ACC112 (cell line): ENCODE data around the gene CD59.
"Not testable (repeated sequence)": the region's sequence is repeated elsewhere in the genome, so short reads cannot be mapped to it uniquely, and the experiment has no call there.

Experiments
- H2AFZ ChIP-seq: fragments of 200-600 bp; sonication (generic); one replicate; pipeline ENCODE4 v1.6.0; 2017; ENCODE audit warnings: antibody characterized with exemption, low read length; ENCODE audit not compliant: unreplicated experiment
- H3K27ac ChIP-seq: fragments of 200-600 bp; sonication (generic); 2 replicates; pipeline ENCODE4 v1.5.1; 2014; ENCODE audit warnings: low read depth, mild to moderate bottlenecking, antibody characterized with exemption, low read length, moderate library complexity
- H3K27me3 ChIP-seq: fragments of 200-600 bp; sonication (generic); 2 replicates; pipeline ENCODE4 v1.6.1; 2014; ENCODE audit warnings: mild to moderate bottlenecking, antibody characterized with exemption, low read length, moderate library complexity, mixed read lengths; ENCODE audit not compliant: insufficient read depth
- H3K36me3 ChIP-seq: fragments of 200-600 bp; sonication (generic); 2 replicates; pipeline ENCODE4 v1.6.1; 2016; ENCODE audit warnings: mild to moderate bottlenecking, antibody characterized with exemption, low read length, moderate library complexity, mixed read lengths; ENCODE audit not compliant: insufficient read depth
- H3K4me1 ChIP-seq: fragments of 200-600 bp; sonication (generic); one replicate; pipeline ENCODE4 v1.6.1; 2016; ENCODE audit warnings: low read length, mixed read lengths; ENCODE audit not compliant: insufficient read depth, unreplicated experiment, control insufficient read depth
- H3K4me3 ChIP-seq: fragments of 200-600 bp; sonication (generic); 2 replicates; pipeline ENCODE4 v1.5.1; 2014; ENCODE audit warnings: mild to moderate bottlenecking, low read depth, low read length
- H3K79me2 ChIP-seq: fragments of 200-600 bp; sonication (generic); one replicate; pipeline ENCODE4 v1.6.0; 2016; ENCODE audit warnings: low read length; ENCODE audit not compliant: control insufficient read depth, unreplicated experiment, insufficient read depth

Gene CD59

DNA sequence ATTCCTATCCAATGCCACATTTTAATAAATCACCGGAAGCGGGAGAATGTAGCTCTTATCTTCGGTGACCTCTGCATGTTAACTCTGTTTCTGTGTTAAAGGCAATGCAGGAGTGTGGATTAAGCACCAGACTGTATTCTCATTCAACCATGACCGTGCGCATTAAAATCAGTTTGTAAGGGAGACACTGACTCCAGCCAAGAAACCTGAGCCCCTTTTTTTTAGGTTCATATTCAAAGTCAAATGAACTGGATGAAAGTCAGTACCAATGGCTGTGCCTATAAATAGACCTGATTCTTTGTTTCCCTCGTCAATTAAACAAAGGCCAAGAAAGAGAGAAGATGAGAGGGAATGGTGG, 67.8 kb downstream of the CD59 start:
- H3K36me3 ChIP-seq: peaks cover 6% of the 10 kb centered on the region; the same call in 1 of the 2 replicates

DNA sequence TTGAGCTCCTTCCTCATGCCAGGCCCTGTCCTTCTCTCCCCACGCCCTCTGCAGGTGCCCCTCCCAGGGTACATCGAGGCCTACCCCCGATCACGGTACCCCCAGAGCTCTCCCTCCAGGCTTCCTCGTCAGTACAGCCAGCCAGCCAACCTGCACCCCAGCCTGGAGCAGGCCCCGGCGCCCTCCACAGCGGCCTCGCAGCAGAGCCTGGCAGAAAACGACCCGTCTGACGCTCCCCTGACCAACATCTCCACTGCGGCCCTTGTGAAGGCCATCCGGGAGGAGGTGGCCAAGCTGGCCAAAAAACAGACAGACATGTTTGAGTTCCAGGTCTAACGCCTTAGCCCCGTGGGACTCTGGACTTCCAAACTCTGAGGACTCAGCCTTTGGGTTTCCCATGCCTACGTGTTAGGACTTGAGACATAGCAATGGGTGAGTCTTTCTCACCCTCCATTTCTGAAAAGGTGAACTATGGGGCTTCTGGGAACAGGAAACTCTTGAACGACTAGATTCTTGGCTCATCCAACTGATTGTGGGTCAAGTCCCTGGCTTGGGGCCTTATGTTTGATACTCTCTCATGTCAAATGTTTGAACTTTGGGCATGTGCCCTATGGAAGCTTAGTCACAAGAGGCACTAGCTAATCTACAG, 68.3 kb downstream of the CD59 start:
- Histone ChIP-seq H3K27me3 (no peaks in the 10 kb centered on the region), H3K27ac (no peak overlapping the region), H3K4me1 (peaks cover 24% of the 10 kb centered on the region), H3K36me3 (peaks cover 6% of the 10 kb centered on the region; the same call in 1 of the 2 replicates), H2AFZ (no peak overlapping the region), H3K4me3 (no peak overlapping the region), H3K79me2 (no peaks in the 10 kb centered on the region)

More for the DNA sequence above, 67.8 kb downstream of the CD59 start:
- H2AFZ ChIP-seq: no peak overlapping the region
- no peaks in the 10 kb centered on the region for H3K27me3 ChIP-seq
- no peaks in the 10 kb centered on the region for H3K79me2 ChIP-seq
- H3K27ac ChIP-seq: no peak overlapping the region
- H3K4me1 ChIP-seq: peaks cover 24% of the 10 kb centered on the region
- no peak overlapping the region for H3K4me3 ChIP-seq

DNA sequence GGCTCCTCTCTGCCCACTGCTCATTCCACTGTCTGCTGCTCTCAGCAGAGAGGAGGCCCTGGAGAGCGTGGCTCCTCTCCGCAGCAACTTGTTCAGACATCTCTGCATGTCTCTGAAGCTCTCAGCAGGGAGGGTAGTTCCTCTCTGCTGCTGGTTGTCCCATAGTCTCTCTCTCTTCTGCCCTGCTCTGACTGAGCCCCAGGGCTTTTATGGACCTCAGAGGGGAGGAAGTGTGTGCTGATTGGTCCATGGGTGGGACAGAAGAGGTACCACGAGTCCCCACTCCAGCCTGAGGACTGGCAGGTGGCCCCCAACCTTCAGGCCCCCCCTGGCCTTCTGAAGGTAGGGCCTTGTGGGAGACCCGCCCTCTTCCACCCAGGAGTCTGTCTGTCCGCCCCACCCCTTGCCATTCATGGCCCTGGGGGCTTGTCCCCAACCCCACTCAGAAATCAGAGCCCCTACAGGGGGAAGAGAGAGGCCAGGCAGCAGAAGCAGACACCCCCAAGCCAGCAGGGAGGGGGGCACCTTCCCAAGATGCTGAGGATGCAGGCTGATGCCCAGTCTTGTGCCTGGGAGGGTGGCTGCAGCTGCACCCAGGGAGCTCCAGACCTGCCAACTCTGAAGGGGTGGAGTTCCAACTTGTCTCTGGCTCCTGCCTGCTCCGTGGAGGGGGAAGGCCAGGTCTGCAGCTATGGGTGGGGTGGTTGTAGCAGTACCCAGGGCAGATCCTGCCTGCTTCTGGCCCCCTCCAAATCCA, 70.7 kb downstream of the CD59 start:
- H3K27me3 ChIP-seq: no peaks in the 10 kb centered on the region
- peaks cover 6% of the 10 kb centered on the region; the same call in 1 of the 2 replicates for H3K36me3 ChIP-seq
- H2AFZ ChIP-seq: no peak overlapping the region
- H3K4me1 ChIP-seq: peaks cover 11% of the 10 kb centered on the region
- H3K4me3 ChIP-seq: no peak overlapping the region
- no peaks in the 10 kb centered on the region for H3K79me2 ChIP-seq
- H3K27ac ChIP-seq: no peak overlapping the region

DNA sequence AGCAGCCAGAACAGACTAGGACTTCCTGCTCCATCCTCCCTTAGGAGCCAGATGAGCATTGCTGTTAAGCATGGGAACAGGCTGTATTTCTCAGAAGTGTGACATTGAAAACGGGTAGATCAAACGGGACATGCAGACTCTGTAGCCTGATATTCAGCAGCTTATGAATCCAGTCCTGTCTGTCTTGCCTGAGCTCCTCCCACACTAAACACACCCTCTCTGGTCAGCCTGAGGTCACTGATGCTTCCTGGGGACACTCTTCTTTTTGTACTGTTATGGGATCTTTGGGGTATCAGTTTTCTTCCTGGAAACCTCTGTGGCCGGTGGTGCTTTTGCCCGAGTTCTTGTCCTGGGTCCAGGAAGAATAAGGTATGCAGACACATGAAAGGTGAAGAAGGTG, 71.4 kb downstream of the CD59 start:
- peaks cover 6% of the 10 kb centered on the region; the same call in 1 of the 2 replicates for H3K36me3 ChIP-seq
- H3K27ac ChIP-seq: no peak overlapping the region
- no peak overlapping the region for H2AFZ ChIP-seq
- peaks cover 4% of the 10 kb centered on the region for H3K4me1 ChIP-seq
- H3K79me2 ChIP-seq: no peaks in the 10 kb centered on the region
- H3K27me3 ChIP-seq: no peaks in the 10 kb centered on the region
- H3K4me3 ChIP-seq: no peak overlapping the region

DNA sequence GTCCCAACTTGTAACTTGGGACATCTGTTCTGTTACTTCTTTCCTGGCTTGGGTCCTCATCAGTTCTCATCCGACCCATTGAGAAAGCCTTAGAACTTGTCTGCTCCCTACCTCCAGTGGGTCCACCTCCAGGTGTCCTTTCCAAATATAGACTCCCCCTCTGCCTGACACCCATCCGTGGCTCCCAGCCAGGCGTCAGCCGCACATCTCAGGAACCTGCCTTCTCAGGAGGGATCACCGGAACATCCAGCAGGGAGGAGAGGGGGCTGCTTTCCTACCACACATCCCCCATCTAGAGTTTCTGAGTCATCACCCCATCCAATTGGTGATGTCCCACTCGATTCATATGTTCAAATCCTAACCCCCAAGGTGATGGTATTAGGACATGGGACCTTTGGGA, 72.1 kb downstream of the CD59 start:
- Histone ChIP-seq H3K4me1 (no peaks in the 10 kb centered on the region), H3K27me3 (no peaks in the 10 kb centered on the region), H2AFZ (no peak overlapping the region), H3K36me3 (peaks cover 6% of the 10 kb centered on the region; the same call in 1 of the 2 replicates), H3K79me2 (no peaks in the 10 kb centered on the region), H3K4me3 (no peak overlapping the region), H3K27ac (no peak overlapping the region)

DNA sequence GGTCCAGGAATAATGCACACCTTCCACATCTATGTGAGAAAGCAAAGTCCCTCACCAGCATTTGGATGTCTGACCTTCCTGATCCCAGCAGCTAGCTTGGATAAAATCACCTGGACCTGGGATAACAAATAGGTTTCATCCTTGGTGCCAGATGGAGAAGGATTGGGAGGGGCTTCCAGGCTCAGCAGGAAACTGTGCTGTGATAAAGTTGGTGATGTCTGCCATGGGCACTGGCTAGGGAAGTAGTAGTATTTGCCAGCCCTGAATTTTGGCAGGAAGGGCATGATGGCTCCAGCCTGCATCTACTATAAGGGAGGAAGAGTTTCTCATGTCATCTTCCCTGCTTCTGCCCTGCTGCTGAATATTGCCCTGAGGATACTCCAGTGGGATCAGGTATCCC, 73.1 kb downstream of the CD59 start:
- H3K4me3 ChIP-seq: no peak overlapping the region
- H3K79me2 ChIP-seq: no peaks in the 10 kb centered on the region
- peaks cover 4% of the 10 kb centered on the region; the same call in 1 of the 2 replicates for H3K36me3 ChIP-seq
- H2AFZ ChIP-seq: no peak overlapping the region
- H3K4me1 ChIP-seq: no peaks in the 10 kb centered on the region
- H3K27ac ChIP-seq: no peak overlapping the region
- no peaks in the 10 kb centered on the region for H3K27me3 ChIP-seq

DNA sequence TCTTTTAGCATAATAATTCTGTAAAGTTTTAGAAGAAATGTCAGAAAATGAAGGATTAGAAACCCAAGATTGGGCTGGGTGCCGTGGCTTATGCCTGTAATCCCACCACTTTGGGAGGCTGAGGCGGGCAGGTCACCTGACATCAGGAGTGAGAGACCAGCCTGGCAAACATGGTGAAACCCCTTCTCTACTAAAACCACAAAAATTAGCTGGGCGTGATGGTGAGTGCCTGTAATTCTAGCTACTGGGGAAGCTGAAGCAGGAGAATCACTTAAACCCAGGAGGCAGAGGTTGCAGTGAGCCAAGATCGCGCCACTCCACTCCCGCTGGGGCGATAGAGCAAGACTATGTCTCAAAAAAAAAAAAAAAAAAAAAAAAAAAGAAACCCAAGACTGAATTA, 74.7 kb downstream of the CD59 start:
- H3K27me3 ChIP-seq, H3K36me3 ChIP-seq, H2AFZ ChIP-seq, H3K27ac ChIP-seq, H3K4me3 ChIP-seq, H3K79me2 ChIP-seq, H3K4me1 ChIP-seq: not testable (repeated sequence)

DNA sequence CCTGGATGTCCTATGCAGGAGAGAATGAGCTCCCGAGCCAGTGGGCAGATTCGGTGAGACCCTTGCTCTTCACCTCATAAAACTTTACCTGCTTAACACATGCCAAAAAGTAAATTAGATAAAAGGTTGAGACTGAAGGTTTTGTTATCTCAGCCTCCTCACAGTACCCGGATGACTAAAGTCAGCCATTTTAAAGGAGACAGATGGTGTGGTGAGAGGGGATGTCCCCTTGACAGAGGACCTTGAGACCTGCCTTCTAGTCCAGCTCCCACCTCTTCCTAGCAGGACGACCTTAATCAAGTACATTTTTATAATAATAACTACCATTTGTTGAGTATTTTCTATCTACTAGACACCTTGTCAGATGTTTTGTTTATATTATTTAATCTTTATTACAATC, 75.3 kb downstream of the CD59 start:
- no peak overlapping the region for H3K27ac ChIP-seq
- H3K36me3 ChIP-seq: no peaks in the 10 kb centered on the region
- H3K4me1 ChIP-seq: no peaks in the 10 kb centered on the region
- no peaks in the 10 kb centered on the region for H3K79me2 ChIP-seq
- no peak overlapping the region for H3K4me3 ChIP-seq
- no peak overlapping the region for H2AFZ ChIP-seq
- H3K27me3 ChIP-seq: no peaks in the 10 kb centered on the region

DNA sequence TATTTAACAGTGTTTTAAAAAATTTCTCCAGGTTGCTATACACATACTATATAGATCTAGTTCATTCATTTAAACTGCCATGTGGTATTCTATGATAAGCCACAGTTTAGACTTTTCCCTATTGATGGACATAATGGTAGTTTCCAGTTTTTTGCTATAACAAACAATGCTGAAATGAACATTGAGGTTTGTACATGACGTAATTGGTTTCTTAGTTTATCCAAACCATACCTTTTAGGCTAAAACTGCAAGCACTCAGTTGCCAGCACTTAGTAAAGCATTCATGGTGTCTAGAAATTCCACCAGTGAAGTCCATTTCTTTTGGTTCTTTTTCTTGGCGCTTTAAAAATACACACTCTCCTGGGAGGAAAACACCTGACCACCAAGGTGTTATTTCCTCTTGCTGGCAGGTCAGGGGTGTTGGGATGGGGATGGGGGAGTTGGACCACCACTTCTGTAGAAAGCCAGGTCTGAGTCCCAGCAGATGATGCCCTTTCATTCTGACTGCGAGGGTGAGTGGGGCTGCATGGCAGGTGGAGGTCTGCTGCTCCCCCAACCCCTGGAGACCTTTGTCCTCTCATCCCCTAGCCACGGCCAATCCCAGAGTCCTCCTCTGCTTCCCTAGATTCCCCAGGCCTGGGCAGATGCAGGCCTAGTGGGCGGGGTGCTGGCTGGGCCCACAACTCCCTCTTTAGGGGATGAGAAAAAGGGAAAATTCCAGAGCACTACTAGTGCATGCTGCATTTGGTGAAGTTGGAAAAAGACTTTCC, 76.7 kb downstream of the CD59 start:
- Histone ChIP-seq H3K4me1 (no peaks in the 10 kb centered on the region), H3K36me3 (no peaks in the 10 kb centered on the region), H3K27me3 (no peaks in the 10 kb centered on the region), H3K4me3 (no peak overlapping the region), H3K27ac (no peak overlapping the region), H2AFZ (no peak overlapping the region), H3K79me2 (no peaks in the 10 kb centered on the region)

DNA sequence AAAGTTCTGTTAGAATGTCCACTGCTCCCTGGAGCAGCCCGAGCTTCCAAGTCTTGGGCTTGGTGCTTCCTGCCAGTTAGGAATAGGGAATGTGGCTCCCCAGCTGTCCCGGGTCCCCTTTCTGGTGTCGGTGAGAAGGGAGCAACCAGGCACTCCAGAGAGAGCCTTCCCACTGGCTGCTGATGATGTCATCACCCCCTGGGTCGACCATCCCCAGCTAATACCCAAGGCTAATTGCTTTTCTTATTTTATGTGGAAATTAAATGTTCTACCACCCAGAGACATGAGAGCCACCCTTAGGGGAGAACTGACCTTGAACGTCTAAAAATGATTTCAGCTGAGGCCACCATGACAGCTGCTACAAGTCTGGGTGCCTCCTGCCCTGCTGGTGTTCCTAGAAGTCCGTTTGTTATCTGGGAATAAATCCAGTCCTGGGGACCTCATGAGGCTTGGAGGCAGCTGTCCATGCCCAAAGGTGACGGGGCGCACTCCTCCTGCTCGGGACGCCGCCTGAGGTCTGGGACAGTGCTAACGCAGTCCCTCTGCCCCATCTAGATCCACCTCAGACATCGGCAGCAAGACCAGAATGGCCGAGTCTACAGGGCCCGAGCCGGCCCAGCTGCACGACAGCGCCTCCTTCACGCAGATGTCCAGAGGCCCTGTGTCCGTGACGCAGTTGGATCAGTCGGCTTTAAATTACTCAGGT, 77.9 kb downstream of the CD59 start:
- Histone ChIP-seq H3K79me2 (no peaks in the 10 kb centered on the region), H3K36me3 (no peaks in the 10 kb centered on the region), H3K4me3 (no peak overlapping the region), H2AFZ (no peak overlapping the region), H3K27me3 (no peaks in the 10 kb centered on the region), H3K4me1 (no peaks in the 10 kb centered on the region), H3K27ac (no peak overlapping the region)
